AG08395 (cell line): Measurements from ENCODE around the gene CMTM6.
"Not testable (repeated sequence)": the region's sequence is repeated elsewhere in the genome, so short reads cannot be mapped to it uniquely, and the experiment has no call there.

ENCODE experiments used
- DNase-seq: peaks from one replicate; pipeline ENCODE4 v3.0.0; 2012; ENCODE audit warnings: mixed read lengths, low spot score

CMTM6 gene

GRCh38 chr3:32443478-32443877 is 59.2 kb downstream of the CMTM6 start:
- no peak for DNase-seq

DNA sequence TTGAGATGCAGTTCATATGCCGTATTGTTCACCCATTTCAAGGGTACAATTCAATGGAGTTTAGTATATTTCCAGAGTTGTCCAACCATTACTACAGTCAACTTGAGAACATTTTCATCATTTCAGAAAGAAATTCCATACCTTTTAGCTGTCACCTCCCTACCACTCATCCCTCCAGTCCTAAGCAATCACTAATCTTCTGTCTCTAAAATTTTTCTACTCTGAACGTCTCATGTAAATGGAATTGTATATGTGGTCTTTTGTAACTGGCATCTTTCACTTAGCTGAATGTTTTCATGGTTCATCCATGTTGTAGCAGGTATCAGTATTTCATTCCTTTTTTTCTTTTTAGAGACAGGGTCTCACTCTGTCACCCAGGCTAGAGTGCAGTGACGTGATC is 59.9 kb downstream of the CMTM6 start:
- DNase-seq = no peak

DNA sequence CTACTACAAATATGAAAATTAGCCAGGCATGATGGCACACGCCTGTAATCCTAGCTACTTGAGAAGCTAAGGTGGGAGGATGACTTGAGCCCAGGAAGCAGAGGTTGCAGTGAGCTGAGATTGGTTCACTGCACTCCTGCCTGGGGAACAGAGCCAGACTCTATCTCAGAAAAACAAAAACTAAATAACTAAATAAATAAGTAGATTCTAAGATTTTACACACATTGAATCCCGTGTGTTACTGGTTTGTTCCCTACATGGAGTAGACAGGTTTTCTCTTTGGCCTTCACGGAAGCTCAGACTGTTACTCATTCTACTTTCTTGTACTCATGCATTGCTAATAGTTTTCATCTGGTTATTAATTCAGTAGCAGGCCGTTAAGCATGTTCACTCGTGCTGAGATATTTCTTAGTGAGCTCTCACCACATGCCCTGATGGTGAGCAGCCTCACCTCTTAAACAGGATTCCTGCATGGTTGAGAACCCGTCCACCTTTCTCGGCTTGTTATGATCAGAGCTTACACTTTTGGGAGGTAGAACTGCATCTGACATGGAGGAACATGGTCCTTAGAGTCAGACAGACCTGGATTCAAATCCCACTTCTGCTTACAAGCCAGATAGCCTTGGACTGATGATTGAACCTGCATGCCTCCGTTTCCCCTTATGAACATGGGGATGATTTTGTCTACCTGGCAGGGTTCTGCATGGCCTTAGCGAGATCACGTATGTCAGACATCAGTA is 61.9 kb downstream of the CMTM6 start:
- DNase-seq = no peak

GRCh38 chr3:32439421-32439820 is 63.2 kb downstream of the CMTM6 start:
- DNase-seq = not testable (repeated sequence)

DNA sequence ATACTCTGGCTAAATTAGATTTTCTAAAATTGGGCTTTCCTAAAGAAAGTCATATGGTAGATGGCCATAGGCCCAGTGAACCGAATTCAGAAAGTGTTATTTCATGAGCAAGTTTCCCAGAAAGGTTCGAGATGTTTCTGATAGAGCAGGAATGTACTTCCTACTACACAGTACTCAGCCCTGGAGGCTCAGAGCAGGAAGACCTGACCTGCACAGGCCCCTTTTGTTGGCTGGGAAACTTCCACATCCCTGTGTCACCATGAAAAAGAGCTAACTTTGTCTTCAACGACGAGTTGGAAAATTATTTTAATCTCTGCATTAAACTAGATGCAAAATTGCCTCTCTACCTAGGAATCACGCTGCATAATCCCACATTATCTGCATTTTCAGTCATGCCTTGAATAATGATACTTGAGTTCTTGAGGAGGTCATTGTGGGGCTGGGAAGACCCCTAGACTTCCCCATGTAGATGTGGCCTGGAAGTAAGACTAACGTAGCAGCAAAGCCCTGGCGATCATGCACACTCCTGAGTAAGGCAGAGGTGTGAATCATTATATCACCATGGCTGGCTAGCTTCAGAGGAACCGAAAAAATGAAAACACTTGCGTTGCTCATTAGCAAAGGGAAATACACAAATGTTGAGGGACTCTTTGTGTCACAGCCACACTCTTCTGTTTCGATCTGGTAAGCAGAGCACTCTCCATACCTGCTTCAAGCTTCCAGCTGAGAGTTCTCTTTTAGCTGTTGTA is 63.9 kb downstream of the CMTM6 start:
- no peak for DNase-seq

- DNase-seq = no peak
Measured at GRCh38 chr3:32437896-32438295, 64.8 kb downstream of the CMTM6 start.

GRCh38 chr3:32436816-32437189 is 65.8 kb downstream of the CMTM6 start:
- no peak for DNase-seq

- DNase-seq = no peak
Measured at GRCh38 chr3:32435911-32436815, 66.5 kb downstream of the CMTM6 start.

GRCh38 chr3:32434206-32434605 is 68.4 kb downstream of the CMTM6 start:
- no peak for DNase-seq

DNA sequence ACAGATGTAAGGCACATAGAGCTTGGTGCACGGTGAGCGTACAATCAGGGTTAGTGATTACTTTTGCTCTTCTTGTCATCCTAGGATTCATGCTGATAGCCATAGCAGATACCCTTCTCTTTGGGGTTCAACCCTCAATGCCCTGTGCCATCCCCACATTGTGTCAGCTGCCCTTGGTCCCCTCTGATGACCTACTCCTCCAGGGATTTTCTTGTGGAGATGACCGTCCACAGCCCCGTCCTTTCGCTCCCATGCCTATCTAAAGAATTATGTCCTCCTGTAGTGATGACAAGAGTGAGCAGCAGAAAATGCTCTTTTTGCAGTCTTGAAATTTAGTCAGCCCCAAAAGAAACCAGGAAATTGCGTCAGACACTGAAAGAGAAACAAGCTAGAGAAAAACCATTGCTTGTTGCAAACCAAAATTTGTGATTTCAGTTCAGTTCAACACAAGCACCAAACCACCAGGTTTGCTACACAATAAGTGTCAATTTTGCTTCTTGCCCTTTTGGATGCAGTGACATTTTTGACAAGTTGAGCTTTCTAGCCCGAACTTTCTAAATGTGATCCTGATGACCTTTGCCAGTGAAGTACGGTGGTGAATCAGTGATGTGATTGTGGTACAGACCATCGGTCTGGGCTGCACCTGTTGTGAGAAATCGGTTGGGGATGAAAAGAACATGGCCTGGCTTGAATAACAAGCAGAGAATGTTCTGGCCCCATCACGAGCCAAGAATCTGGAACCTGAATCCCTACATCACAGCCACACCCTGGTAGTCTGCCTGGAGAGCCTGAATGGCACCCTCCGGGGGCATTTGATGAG is 69.7 kb downstream of the CMTM6 start:
- no peak for DNase-seq

- DNase-seq = no peak
Measured at GRCh38 chr3:32432045-32432710, 70.5 kb downstream of the CMTM6 start.

DNA sequence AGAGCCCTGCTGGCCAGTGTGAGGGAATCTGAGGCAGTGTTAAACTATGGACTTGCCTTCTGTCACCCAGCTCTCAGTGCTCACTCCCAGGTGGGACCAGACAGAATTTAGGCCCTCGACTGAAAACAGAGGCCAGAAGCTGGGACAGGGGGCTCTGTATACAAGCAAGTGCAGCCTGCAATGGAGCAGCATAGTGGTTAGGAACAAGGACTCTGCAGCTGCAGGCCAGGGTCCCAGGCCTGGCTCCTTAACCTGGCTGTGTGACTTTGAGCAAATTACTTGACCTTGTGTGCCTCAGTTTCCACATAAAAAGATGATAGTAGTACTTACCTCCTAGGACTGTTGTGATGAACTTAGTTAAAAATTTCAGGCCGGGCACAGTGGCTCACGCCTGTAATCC is 71.2 kb downstream of the CMTM6 start:
- no peak for DNase-seq
